Prostate gland (tissue), 2 donors: ENCODE data around the gene TGFB1I1. TPM values are rescaled to one million over a fixed set of nuclear protein-coding genes. Genes with fewer than 3 reads are reported as not detected.

Experiments
- DNase-seq: peaks from one replicate; pipeline ENCODE4 v3.0.0-alpha.2; 2019; ENCODE audit warnings: low spot score
- H3K27ac ChIP-seq, 2 donors: fragments of 200-600 bp; sonication (generic); 2 replicates each; pipeline ENCODE4 v1.5.1; 2017 to 2019
- H3K27me3 ChIP-seq: fragments of 200-600 bp; sonication (generic); replicated peaks from 2 replicates; pipeline ENCODE4 v1.5.1; 2019; ENCODE audit not compliant: insufficient read depth
- H3K36me3 ChIP-seq, 2 donors: fragments of 200-600 bp; sonication (generic); 1 replicate in 1 of 2; 2 replicates in 1 of 2; pipeline versions ENCODE4 v1.5.1 to v1.8.1; 2017 to 2019
- H3K4me1 ChIP-seq: fragments of 200-600 bp; sonication (generic); replicated peaks from 2 replicates; pipeline ENCODE4 v1.5.1; 2019
- H3K4me3 ChIP-seq, 2 donors: fragments of 200-600 bp; sonication (generic); 2 replicates each; pipeline ENCODE4 v1.5.1; 2017 to 2019
- H3K9me3 ChIP-seq: fragments of 200-600 bp; sonication (generic); 2 replicates; pipeline ENCODE4 v1.5.1; 2017
- POLR2A ChIP-seq: fragments of 450-650 bp; IDR thresholded peaks from one replicate; pipeline ENCODE4 v1.6.1; 2016; ENCODE audit warnings: antibody characterized with exemption, mild to moderate bottlenecking
- POLR2AphosphoS5 ChIP-seq: sonication (generic); formaldehyde crosslinking; IDR thresholded peaks from one replicate; pipeline ENCODE4 v1.6.1; 2017; ENCODE audit warnings: antibody characterized with exemption
- WGBS: methylation state at CpG from one replicate; pipeline ENCODE4 v1.1.5; 2018; 5-methylcytosine and 5-hydroxymethylcytosine counted together
- intact Hi-C: fragments of 100-400 bp; cut with DNase I; formaldehyde crosslinking; loops from one replicate; pipeline ENCODE4 v1.14.2; 2022
- total RNA-seq, 2 donors: library from RNA; depleted of rRNA; stranded (reverse); fragments of >200 nt; gene quantifications; one replicate each; pipeline ENCODE4 v1.1.0, GENCODE V29; 2016
- TF ChIP-seq, protein P1 (sequence below), 4 experiments: fragments of 200-600 bp in 2 of 4; fragments of 450-650 bp in 2 of 4; sonication (generic) in 2 of 4; IDR thresholded peaks; 1 replicate in 3 of 4; 2 replicates in 1 of 4; pipeline ENCODE4 v1.5.1; 2016 to 2019; ENCODE audit warnings: antibody characterized with exemption in 4 of 4, mild to moderate bottlenecking in 2 of 4, moderate library complexity in 2 of 4

Gene TGFB1I1
- total RNA-seq, 2 donors from 2014 or later: 62.0 to 115 TPM

DNA sequence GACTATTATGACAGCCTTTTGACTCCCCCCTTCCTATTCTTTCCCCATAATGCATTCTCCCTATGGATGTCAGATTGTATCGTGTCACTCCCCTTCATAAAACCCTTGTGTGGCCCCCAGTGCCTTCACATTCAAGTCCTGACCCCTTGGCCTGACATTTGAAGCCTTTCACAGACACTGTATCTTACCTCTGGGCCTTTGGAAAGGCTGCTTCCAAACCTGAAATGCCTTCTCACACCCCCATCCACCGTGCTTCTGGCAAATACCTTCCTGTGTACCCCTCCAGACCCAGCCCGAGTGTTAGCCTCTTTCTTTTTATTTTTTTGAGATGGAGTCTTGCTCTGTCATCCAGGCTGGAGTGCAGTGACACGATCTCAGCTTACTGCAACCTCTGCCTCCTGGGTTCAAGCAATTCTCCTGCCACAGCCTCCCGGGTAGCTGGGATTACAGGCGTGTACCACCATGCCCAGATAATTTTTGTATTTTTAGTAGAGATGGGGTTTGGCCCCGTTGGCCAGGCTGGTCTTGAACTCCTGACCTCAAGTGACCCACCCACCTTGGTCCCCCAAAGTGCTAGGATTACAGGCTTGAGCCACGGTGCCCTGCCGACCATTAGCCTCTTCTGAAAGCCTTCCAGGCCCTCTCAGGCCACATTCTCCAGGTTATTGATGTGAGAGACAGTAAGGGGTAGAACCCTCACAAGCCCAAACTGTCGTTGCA, 10.6 kb upstream of the TGFB1I1 start:
- H3K27me3 ChIP-seq: no peaks in the 10 kb centered on the region
- H3K4me1 ChIP-seq: peaks cover 16% of the 10 kb centered on the region
- peaks cover 2 to 14% of the 10 kb centered on the region in 2 donors for H3K36me3 ChIP-seq
- no peak for DNase-seq
- H3K27ac ChIP-seq: no peak overlapping the region
- H3K9me3 ChIP-seq: no peaks in the 10 kb centered on the region
- H3K4me3 ChIP-seq: no peak overlapping the region
- no peak for TF ChIP-seq POLR2AphosphoS5
- TF ChIP-seq, protein P1, sequence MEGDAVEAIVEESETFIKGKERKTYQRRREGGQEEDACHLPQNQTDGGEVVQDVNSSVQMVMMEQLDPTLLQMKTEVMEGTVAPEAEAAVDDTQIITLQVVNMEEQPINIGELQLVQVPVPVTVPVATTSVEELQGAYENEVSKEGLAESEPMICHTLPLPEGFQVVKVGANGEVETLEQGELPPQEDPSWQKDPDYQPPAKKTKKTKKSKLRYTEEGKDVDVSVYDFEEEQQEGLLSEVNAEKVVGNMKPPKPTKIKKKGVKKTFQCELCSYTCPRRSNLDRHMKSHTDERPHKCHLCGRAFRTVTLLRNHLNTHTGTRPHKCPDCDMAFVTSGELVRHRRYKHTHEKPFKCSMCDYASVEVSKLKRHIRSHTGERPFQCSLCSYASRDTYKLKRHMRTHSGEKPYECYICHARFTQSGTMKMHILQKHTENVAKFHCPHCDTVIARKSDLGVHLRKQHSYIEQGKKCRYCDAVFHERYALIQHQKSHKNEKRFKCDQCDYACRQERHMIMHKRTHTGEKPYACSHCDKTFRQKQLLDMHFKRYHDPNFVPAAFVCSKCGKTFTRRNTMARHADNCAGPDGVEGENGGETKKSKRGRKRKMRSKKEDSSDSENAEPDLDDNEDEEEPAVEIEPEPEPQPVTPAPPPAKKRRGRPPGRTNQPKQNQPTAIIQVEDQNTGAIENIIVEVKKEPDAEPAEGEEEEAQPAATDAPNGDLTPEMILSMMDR (IDR thresholded peaks at IDR 0.05): no peak
- WGBS: 85% methylated on average over 10 of the region's 10 CpGs
- intact Hi-C loops: loop anchor here (5.0 kb wide), 1 partner anchor 411 kb away; the partner anchor contains the start of gene ZNF267

DNA sequence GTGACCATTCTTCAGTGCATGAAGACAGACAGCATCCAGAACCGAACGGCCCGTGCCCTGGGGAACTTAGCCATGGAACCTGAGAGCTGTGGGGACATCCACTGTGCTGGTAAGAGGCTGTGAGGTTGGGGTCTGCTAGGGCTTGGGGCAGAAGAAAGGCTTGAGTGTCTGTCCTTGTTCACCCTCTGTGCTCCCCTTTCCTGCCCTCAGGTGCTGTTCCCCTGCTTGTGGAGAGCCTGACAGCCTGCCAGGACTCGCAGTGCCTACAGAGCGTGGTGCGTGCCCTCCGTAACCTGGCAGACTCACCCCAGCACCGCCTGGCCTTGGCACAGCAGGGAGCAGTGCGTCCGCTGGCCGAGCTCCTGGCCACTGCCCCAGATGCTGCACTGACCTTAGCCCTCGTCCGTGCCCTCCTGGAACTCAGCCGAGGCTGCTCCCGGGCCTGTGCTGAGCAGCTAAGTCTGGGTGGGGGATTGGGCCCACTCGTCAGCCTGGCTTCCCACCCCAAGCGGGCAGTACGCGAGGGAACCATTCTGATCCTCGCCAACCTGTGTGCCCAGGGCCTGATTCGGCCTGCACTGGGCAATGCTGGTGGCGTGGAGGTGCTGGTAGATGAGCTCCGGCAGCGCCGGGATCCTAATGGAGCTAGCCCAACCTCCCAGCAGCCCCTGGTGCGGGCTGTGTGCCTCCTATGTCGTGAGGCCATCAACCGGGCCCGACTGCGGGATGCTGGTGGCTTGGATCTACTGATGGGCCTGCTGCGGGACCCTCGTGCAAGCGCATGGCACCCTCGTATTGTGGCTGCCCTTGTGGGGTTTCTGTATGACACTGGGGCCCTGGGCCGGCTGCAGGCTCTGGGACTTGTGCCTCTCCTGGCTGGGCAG, 9.8 kb upstream of the TGFB1I1 start:
- DNase-seq: no peak
- intact Hi-C loops: loop anchor here (5.0 kb wide), 1 partner anchor 410 kb away; the partner anchor contains the start of gene ZNF267
- peaks cover 9% of the 10 kb centered on the region for H3K4me1 ChIP-seq
- no peaks in the 10 kb centered on the region for H3K27me3 ChIP-seq
- 93% methylated on average over 32 of the region's 35 CpGs for WGBS
- no peak overlapping the region for H3K4me3 ChIP-seq
- TF ChIP-seq, protein P1 (IDR thresholded peaks at IDR 0.05): no peak
- TF ChIP-seq POLR2AphosphoS5 (no peak), POLR2A (no peak)
- H3K9me3 ChIP-seq: no peaks in the 10 kb centered on the region
- H3K36me3 ChIP-seq: peaks cover 2 to 16% of the 10 kb centered on the region in 2 donors
- no peak overlapping the region for H3K27ac ChIP-seq

DNA sequence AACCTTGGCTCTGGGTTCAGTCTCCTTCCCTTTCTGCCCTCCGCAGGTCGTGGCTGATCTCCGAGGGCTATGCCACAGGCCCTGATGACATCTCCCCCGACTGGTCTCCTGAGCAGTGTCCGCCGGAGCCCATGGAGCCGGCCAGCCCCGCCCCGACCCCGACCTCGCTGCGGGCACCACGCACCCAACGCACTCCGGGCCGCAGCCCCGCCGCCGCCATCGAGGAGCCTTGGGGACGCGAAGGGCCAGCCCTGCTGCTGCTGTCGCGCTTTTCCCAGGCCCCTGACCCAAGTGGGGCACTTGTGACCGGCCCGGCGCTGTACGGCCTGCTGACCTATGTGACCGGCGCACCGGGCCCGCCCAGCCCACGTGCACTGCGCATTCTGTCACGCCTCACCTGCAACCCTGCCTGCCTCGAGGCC, 7.6 kb upstream of the TGFB1I1 start:
- no peaks in the 10 kb centered on the region for H3K4me1 ChIP-seq
- 95% methylated on average over 36 of the region's 36 CpGs for WGBS
- H3K27me3 ChIP-seq: no peaks in the 10 kb centered on the region
- intact Hi-C loops: loop anchor here (5.0 kb wide), 1 partner anchor 408 kb away; the partner anchor contains the start of gene ZNF267
- DNase-seq: no peak
- H3K4me3 ChIP-seq: no peak overlapping the region
- TF ChIP-seq, protein P1 (IDR thresholded peaks at IDR 0.05): no peak
- TF ChIP-seq POLR2A: no peak
- H3K9me3 ChIP-seq: no peaks in the 10 kb centered on the region
- H3K27ac ChIP-seq: no peak overlapping the region
- peaks cover 2 to 16% of the 10 kb centered on the region in 2 donors for H3K36me3 ChIP-seq

DNA sequence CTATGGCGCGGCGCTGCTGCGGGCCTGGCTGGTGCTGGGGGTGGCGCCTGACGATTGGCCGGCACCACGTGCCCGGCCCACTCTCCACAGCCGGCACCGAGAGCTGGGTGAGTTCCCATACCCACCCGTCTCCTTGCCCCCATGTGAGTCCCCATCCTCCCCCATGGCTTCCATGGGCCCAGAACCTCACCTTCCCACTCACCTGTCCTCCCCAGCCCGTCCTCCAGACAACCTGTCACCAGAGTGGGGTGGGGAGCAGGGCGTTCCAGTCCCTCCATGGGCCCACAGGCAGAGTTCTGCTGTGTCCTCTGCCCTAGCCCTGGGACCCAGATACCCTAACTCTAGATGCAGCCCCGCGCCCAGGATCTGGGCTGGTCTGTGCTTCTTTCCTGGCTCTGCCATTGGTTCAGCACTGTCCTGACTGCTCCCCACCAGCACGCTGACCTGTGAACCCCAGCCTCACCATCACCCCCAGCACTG, 7.1 kb upstream of the TGFB1I1 start:
- no peak overlapping the region for H3K4me3 ChIP-seq
- H3K27ac ChIP-seq: no peak overlapping the region
- no peaks in the 10 kb centered on the region for H3K27me3 ChIP-seq
- WGBS: 91% methylated on average over 17 of the region's 17 CpGs
- H3K4me1 ChIP-seq: no peaks in the 10 kb centered on the region
- no peak for TF ChIP-seq POLR2A
- TF ChIP-seq POLR2AphosphoS5: no peak
- TF ChIP-seq, protein P1 (IDR thresholded peaks at IDR 0.05): no peak
- DNase-seq: no peak
- H3K36me3 ChIP-seq: peaks cover 2 to 16% of the 10 kb centered on the region in 2 donors
- H3K9me3 ChIP-seq: no peaks in the 10 kb centered on the region
- intact Hi-C loops: loop anchor here (5.0 kb wide), 1 partner anchor 407 kb away; the partner anchor contains the start of gene ZNF267
